ENCODE data around the gene OSBPL5. TPM values are rescaled to one million over a fixed set of nuclear protein-coding genes. Genes with fewer than 3 reads are reported as not detected.

The OSBPL5 gene
- total RNA-seq, 1 donor from 2014 or later = 15.3 TPM

DNA sequence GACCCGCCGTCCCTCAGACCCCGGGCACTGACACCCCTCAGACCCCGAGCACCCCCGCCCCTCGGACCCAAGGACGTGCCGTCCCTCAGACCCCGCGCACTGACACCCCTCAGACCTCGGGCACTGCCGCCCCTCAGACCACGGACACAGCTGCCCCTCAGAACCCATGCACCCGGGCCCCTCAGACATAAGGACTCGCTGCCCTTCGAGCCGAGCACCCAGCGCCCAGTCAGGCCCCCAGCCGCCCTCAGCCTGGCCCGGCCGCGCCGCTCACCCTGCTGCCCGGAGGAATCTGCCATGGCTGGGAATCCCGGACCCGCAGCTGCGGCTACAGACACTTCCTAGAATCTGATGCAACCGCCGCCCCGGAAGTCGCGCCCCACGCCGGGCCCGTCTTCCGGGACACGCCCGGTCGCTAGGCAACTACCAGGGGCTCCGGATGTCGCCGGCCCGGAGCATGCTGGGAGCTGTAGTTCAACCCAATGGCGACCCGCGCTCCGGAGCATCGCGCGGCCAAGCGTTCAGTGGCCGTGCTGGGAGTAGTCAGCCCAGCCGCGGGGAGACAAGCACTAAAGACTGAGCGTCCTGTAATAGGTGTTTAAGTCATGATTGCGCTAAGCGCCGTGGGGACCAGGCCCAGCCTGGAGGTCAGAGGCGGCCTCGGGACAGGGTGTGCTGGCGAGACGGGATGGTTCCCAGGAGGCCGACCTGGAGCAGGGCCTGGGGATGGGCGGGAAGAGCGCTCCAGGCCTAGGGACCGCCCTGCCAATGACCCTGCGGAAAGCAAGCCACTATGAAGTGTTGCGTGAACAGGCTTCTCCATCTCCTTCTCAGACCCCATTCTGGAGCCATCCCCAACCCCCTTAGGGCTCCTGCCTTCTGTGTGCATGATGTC, 107.8 kb downstream of the OSBPL5 start, which contains the start of gene CARS1:
Gene CARS1 (minus strand): TSS at position 355 of the 895 bp plus-strand sequence. CDS start 56 bp downstream, at position 299.
- intact Hi-C loops (cut with DNase I) = no loop called here
- ATAC-seq (ENCODE audit: poor library complexity) (peak; percentile 99), DNase-seq (peak; percentile 98)

DNA sequence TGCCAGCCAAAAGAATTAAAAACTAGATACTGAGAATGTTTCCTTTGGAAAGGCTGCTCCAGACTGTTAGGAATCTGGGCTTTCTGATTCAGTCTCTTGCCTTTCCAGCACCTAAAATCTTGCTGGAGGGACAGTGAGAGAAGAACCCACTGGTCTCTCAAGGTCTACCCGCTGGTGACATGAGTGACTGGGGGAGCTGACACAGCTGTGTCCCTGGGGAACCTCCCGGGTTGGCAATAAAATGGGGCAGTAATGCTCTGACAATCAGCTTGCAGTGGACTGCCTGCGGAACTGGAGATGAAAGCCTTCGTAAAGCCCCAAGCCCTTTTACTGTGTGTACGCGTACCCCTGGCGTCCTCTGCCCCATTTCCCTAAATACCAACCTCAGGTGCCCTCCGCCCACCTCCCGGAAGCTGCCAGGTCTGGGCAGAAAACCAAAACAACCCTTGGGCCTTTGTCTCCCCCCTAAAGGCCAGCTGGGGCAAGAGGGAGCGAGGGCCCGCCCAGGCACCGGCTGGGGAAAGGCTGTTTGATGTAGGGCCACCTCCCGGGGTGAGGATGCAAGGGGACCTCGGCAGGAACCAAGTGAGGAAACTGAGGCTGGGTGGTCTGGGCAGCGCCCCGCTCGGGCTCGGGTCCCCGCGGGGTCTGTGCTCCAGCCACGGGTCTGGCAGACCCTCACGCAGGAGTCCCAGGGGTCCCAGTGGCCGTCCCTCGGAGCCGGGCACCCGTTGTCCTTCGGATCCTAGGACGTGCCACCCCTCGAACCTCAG, 108.6 kb downstream of the OSBPL5 start:
- DNase-seq = no peak
- ATAC-seq (ENCODE audit: poor library complexity) = no peak
- intact Hi-C loops (cut with DNase I) = no loop called here

DNA sequence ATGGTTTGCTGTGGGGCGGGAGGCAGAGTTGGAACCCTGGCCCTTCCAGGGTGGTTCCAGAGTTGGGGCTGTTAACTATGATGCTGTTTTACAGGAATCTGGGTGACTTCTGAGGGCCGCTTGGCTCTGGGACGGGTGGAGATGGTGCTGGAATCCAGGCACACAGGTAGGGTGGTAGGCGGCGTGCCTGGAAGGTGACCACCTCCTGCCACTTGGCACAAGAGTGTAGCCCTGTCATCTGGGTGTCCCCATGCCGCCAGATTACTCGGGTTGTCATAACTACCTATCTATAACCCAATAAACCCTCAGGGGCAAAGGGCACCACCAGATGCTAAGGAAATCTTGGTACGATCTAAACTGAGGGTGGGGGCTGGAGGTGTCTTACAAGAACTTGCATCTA, 109.2 kb downstream of the OSBPL5 start:
- intact Hi-C loops (cut with DNase I) = no loop called here
- DNase-seq = no peak
- no peak for ATAC-seq (ENCODE audit: poor library complexity)

DNA sequence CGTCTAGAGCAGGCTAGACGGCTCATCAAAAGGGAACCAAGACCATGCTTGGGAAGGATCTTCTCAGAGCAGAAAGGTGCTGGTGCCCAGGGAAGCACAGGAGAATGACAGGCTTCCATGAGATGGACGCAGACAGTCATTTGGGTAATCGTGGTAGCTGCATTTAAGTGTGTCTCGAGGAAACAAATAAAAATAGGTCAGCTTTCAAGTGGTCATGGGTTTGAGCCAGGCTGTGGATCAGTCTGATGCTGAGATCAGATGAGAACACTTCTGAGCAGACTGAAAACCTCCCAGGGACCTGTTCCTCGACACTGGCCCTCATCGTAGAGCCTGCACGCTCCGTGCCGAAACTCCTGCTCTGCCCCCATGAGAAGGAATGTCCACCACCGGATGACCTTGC, 112.5 kb downstream of the OSBPL5 start:
- ATAC-seq (ENCODE audit: poor library complexity) (no peak), DNase-seq (no peak)
- intact Hi-C loops (cut with DNase I) = loop anchor here (5.0 kb wide), 1 partner anchor 35 kb away; no protein-coding TSS in a partner anchor

DNA sequence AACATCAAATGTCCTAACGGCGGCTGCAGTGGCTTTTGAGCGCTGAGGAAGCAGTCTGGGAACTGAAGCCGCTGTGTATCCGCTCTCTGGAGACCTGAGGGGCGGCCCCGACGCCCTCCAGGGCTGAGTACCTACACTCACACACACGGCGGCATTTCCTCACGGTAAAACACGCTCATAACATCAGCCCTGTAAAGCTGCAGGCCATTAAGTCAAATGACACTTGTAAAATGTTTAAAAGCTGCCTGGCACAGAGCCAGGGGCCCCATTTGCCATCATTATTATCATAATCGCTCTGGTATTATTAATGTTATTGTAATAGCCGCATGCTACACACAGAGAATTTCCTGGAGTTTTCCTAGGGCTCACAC, 113.0 kb downstream of the OSBPL5 start:
- no peak for DNase-seq
- intact Hi-C loops (cut with DNase I) = loop anchor here (5.0 kb wide), 1 partner anchor 35 kb away; no protein-coding TSS in a partner anchor
- ATAC-seq (ENCODE audit: poor library complexity) = no peak

DNA sequence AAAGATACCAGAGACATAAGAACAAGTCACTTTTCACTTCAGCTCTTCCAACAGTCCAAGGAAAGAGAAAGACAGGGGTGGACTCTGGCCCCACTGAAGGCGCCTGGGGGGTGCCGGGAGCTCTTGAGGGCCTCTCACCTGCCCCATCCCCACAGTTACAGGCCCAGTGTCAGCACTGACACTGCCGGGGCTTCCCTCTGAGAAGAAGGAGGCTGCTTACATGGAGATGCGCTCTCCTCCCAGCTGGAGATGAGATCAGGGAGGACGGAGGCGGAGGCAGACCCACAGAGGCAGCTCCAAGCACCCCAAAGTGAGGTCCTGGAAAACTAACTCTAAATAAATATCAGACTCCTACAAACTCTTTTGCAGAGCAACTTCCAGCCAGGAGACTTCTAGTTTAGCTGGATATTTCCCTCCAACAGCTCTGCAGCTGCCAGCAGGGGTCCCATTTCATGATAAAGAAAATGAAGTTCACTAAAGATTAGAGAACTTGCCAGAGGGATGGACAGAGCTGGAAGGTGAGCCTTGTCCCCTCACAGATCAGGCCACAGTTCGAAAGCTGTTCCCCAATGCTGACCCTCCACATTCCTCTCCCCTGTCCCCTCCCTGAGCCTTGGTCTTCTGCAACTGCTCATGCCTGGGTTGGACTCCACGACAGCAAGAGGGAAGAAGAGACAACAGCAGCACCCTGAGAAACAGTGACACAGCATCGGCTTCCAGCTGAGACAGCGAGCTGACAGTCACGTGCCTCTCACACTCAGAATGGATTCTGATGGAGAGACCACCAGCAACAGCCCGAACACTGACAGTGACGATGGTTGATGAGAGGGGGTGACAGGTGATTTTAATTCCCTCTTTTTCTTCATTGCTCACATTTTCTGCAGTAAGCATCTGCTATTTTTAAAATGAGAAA, 113.7 kb downstream of the OSBPL5 start:
- DNase-seq (no peak), ATAC-seq (ENCODE audit: poor library complexity) (no peak)
- intact Hi-C loops (cut with DNase I) = loop anchor here (5.0 kb wide), 1 partner anchor 36 kb away; no protein-coding TSS in a partner anchor

DNA sequence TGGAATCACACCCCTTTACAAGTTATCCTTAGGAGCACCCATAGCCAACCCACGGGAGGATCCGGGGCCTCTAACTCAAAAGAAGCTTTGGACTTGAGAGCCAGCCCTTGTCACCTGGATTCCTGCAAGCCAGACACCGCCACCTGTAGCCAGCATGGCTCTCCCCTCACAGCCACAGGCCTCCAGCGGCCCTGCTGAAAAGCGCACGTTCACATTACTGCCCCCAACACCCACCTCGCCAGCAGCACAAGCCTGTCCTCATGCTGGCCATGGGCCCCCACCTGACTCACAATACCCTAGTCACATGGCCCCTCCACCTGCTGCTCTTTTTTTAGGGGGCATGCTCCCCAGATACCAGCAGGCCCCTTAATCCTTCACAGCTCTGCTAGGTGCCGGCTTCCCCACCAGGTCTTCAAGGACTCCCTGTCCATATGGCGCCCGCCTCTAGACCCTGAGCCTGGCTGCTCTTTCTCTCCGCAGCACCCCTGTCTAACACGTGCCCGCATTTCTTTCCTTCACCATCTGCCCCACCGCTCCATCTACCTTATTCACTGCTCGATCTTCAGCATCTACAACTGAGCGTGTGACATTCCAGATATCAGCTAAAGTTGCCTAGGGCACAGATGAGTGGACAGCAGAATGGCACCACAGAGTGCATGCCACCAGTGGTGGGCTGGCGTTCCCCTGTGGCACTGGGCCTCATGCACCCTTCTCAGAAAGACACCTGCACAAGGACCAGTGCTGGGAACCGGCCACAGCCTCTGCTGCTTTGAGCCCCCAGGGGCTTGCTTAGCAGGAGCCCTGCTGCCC, 114.5 kb downstream of the OSBPL5 start:
- DNase-seq = no peak
- no peak for ATAC-seq (ENCODE audit: poor library complexity)
- intact Hi-C loops (cut with DNase I) = loop anchor here (5.0 kb wide), 1 partner anchor 37 kb away; no protein-coding TSS in a partner anchor

DNA sequence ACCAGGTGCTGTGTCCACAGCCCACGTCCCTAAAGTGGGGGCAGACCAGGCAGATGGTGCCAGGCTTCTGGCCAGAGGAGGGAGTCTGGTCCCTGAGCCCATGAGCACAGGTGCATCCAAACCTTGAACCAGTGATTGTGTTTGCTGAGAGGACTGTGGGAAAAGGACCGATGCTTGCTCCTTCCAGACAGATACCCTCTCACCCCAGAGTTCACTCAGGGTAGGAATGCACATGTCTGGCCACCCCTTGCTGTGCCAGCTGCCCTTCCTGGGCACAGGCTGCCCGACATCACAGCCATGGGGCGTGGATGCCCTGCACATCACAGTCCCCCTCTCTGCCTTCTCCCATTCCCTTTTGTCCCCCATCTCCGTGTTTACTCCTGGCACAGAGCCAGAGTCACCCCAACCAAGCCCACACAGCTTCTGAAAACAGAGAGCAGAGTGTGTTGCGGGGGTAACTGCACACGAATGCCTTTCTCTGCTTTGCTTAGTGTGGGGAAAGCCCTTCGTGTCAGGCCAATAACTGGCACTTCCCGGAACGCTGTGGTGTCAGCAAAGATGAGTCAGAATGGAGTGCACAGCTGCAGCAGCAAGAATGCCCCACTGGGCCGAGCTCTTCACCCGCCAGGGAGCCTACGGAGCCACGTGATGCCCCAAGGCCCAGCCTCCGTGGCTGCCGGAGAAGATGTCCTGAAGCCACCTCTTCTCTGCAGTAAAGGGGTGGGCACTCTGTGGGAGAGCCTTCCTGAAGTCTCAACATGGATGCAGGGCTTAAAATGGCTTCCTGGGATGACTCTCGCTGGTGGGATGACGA, 115.5 kb downstream of the OSBPL5 start:
- peak; percentile 75 for ATAC-seq (ENCODE audit: poor library complexity)
- intact Hi-C loops (cut with DNase I) = loop anchor here (5.0 kb wide), 1 partner anchor 38 kb away; no protein-coding TSS in a partner anchor
- peak; percentile 80 for DNase-seq

DNA sequence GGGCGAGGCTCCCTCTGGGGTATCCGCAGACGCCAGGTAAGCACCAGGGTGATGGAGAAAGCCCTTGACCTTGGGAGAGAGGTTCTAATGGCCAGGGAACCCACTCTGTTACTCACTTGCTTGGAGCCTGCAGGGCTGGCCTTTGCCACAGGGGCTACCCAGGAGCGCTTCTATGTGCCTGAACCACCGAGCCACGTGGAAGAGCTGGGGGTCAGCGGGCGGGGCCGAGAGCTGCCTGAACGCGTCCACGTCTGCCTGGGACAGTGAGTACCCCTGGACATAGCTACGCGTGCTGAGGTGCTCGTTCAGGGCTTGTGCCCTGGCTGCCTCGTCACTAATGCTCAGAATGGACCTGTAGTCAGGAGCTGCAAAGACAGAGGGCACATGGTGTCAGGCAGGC, 117.5 kb downstream of the OSBPL5 start:
- DNase-seq = no peak
- ATAC-seq (ENCODE audit: poor library complexity) = no peak
- intact Hi-C loops (cut with DNase I) = no loop called here

DNA sequence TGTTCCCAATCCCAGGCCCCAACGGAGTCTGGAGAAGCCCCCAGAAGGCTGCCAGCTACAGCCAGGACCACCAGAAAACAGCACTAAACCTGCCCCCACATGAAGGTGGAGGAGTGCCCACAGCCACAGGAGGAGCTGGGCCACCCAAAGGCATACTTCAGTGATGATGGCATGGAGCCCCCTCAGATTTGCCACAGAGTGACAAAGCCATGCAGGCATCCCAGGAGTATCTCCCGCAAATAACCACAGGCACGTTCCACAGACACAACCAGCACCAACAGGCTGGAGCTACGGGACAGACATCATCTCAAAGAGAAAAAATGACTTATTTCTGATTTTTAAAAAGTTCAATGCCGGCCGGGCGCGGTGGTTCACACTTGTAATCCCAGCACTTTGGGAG, 118.5 kb downstream of the OSBPL5 start:
- ATAC-seq (ENCODE audit: poor library complexity) (no peak), DNase-seq (no peak)
- intact Hi-C loops (cut with DNase I) = no loop called here

DNA sequence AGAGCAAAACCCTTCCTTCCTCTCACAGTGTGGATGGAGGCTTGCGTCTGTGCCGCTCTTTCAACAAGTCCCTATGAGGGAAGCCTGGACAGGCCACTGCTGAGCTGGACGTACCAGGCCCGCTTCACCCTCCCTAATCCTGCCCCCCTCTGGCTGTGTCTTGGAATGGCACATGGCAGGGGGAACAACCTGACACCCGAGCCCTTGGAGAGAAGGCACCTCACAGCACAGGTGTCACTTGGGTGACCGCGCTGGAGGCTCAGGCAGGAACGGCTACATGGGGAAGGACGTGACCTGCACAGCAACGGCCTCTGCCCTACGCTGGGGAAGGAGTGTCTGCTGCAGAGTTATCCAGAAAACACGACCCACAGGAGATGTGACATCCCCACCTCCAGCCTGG, 118.9 kb downstream of the OSBPL5 start:
- intact Hi-C loops (cut with DNase I) = no loop called here
- no peak for ATAC-seq (ENCODE audit: poor library complexity)
- DNase-seq = no peak

DNA sequence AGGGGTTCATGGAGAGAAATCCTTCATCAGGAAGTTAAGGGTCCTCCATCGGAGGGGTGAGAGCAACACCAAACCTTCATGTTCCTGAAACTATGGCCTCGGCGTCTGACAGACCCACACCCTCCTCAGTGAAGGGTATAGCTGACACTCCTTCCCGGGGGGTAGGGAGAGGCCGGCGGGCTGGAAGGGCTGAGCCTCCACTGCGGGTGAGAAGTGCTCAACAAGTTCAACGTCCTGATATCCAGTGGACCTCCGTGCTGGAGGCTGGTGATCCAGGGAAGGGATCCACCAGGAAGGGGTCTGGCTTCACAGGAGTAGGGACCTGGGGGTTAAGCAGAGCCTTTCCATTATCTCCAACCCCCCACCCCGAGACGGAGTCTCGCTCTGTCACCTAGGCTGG, 120.2 kb downstream of the OSBPL5 start:
- no peak for DNase-seq
- intact Hi-C loops (cut with DNase I) = no loop called here
- ATAC-seq (ENCODE audit: poor library complexity) = no peak

DNA sequence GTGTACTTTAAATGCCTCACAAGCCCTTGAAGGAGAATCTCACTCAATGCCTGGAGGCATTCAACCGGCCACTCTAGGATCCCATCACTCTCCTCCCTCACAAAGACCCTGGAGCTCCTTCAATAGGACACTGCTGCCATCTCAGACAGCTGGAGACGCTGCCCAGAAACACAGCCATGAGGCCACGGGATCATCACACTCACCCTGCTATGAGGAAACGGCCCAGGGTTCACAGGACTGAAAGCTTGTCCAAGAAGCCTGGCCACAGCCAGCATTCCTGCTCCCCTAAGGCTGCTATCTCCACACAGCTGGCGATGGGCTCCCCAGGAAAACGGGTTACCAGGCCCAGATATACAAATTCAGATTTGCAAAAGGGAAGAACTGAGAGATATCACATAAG, 121.1 kb downstream of the OSBPL5 start:
- ATAC-seq (ENCODE audit: poor library complexity) (no peak), DNase-seq (peak; percentile 53)
- intact Hi-C loops (cut with DNase I) = no loop called here

DNA sequence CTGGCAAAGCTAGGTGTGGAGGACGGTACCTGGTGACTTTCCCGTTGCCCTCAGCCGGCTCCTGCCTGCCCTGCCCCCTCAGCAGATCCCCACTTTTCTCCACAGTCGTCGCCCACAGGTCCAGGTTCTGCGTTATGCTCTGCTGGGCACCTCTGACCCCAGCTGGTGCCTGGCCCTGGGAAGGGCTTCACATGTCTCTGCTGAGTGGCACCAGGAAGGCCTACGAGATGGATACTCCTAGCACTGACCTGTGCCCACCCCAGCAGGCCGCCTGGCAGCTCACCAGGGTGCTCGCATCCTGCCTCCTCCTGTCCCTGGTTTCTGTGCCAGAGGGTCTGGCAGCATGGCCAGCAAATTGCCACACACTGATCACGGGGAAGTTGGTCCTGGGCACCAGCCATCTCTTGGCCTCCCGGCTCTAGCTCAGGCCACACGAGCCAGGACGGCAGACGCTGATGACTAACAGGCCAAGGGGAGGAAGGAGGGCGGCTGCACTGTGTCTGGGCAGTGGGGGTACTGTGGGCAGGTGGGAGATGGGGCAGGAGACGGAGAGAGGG, 121.7 kb downstream of the OSBPL5 start:
- peak; percentile 88 for DNase-seq
- ATAC-seq (ENCODE audit: poor library complexity) = peak; percentile 82
- intact Hi-C loops (cut with DNase I) = no loop called here

DNA sequence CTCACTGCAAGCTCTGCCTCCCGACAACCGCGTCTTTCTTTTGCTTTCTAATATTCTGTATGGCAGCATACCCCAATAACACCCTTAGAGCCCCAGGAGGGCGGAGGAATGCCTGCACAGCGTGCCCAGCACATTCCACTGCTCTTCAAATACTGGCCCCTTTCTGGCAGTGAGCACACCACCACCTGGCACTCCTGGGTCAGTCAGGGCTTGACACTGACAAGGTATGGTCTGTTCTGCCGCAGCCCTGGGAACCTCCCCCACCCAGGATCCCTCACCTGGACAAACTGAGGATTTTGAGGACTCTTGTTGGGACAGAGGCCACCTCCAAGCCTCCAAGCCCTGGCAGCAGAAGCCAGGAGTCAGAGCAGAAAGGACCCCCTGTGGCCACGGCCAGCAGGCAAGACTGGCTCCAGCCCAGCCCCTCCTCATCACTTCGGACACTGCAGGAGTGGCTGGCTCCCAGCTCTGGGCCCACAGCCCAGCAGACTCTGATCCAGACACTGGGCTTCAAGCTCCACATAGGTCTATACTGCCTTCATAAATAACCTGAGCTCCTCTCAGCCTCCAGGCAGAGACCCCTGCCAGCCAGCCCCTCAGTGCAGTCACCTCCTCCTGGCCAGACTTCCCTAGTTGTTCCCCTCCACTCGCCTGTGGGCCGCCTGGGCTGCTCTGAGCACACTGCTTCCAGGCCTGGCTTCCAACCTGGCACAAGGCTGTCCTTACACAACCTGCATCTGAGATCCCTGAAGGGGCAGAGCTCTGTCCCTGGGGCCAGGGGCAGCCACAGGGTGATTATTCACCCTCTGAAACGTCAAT, 122.4 kb downstream of the OSBPL5 start:
- DNase-seq (peak; percentile 57), ATAC-seq (ENCODE audit: poor library complexity) (peak; percentile 72)
- intact Hi-C loops (cut with DNase I) = no loop called here

Measured in Right ventricle myocardium superior (tissue), 1 donor.